Liver (tissue), 3 donors: ENCODE results near the gene STRBP.

Experiments used
- EGR1 ChIP-seq, 2 donors: IDR thresholded peaks; 2 replicates each; pipeline ENCODE4 v1.6.1; 2016 to 2018; ENCODE audit warnings: antibody characterized with exemption in 2 of 2, low read depth in 2 of 2
- JUND ChIP-seq, 2 donors: IDR thresholded peaks; 2 replicates each; pipeline ENCODE4 v1.6.1; 2016; ENCODE audit warnings: antibody characterized with exemption in 2 of 2
- RAD21 ChIP-seq, 2 donors: IDR thresholded peaks; 2 replicates each; pipeline ENCODE4 v1.6.1; 2016; ENCODE audit warnings: antibody characterized with exemption in 2 of 2, mild to moderate bottlenecking in 2 of 2
- TF ChIP-seq, protein P1 (sequence below): fragments of 150-350 bp; IDR thresholded peaks from 2 replicates; pipeline ENCODE4 v1.5.1; 2017; ENCODE audit warnings: improper control_type of control experiment, low read depth, low read length; ENCODE audit not compliant: missing input control
- TF ChIP-seq, protein P2 (sequence below): IDR thresholded peaks from 2 replicates; pipeline ENCODE4 v1.6.1; 2016; ENCODE audit warnings: antibody characterized with exemption
- TF ChIP-seq, protein P3 (sequence below): IDR thresholded peaks from 2 replicates; pipeline ENCODE4 v1.6.1; 2016; ENCODE audit warnings: antibody characterized with exemption, mild to moderate bottlenecking
- TF ChIP-seq, protein P4 (sequence below): IDR thresholded peaks from 2 replicates; pipeline ENCODE4 v1.6.1; 2016; ENCODE audit warnings: antibody characterized with exemption
- donor health status: healthy.
- donor health status: healthy.

DNA sequence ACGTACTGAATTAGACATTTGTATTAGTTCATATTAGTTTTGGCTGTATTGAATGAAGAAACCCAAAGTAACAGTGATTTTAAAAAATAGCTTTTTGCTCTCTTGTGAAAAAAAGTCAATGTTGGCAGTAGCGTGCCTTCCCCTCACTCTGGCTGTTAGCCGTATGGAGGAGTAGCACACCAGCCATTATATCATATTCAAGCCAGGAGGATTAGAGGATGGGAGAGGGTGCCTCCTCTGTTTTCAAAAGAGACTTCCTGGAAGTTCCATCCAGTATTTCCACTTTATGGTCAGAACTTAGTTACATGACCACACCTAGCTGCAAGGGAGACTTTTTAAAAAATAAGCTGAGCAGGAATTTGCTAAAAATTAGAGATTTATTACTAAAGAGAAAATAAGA, 193.8 kb downstream of the STRBP start:
- TF ChIP-seq EGR1 (IDR thresholded peaks at IDR 0.05; ENCODE audit: low read depth in 2 of 2) (no peak), JUND (IDR thresholded peaks at IDR 0.05) (no peak), RAD21 (IDR thresholded peaks at IDR 0.05) (no peak)
- TF ChIP-seq, protein P1, sequence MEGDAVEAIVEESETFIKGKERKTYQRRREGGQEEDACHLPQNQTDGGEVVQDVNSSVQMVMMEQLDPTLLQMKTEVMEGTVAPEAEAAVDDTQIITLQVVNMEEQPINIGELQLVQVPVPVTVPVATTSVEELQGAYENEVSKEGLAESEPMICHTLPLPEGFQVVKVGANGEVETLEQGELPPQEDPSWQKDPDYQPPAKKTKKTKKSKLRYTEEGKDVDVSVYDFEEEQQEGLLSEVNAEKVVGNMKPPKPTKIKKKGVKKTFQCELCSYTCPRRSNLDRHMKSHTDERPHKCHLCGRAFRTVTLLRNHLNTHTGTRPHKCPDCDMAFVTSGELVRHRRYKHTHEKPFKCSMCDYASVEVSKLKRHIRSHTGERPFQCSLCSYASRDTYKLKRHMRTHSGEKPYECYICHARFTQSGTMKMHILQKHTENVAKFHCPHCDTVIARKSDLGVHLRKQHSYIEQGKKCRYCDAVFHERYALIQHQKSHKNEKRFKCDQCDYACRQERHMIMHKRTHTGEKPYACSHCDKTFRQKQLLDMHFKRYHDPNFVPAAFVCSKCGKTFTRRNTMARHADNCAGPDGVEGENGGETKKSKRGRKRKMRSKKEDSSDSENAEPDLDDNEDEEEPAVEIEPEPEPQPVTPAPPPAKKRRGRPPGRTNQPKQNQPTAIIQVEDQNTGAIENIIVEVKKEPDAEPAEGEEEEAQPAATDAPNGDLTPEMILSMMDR, result no peak
- TF ChIP-seq, protein P2, sequence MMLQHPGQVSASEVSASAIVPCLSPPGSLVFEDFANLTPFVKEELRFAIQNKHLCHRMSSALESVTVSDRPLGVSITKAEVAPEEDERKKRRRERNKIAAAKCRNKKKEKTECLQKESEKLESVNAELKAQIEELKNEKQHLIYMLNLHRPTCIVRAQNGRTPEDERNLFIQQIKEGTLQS, result no peak
- TF ChIP-seq, protein P3, sequence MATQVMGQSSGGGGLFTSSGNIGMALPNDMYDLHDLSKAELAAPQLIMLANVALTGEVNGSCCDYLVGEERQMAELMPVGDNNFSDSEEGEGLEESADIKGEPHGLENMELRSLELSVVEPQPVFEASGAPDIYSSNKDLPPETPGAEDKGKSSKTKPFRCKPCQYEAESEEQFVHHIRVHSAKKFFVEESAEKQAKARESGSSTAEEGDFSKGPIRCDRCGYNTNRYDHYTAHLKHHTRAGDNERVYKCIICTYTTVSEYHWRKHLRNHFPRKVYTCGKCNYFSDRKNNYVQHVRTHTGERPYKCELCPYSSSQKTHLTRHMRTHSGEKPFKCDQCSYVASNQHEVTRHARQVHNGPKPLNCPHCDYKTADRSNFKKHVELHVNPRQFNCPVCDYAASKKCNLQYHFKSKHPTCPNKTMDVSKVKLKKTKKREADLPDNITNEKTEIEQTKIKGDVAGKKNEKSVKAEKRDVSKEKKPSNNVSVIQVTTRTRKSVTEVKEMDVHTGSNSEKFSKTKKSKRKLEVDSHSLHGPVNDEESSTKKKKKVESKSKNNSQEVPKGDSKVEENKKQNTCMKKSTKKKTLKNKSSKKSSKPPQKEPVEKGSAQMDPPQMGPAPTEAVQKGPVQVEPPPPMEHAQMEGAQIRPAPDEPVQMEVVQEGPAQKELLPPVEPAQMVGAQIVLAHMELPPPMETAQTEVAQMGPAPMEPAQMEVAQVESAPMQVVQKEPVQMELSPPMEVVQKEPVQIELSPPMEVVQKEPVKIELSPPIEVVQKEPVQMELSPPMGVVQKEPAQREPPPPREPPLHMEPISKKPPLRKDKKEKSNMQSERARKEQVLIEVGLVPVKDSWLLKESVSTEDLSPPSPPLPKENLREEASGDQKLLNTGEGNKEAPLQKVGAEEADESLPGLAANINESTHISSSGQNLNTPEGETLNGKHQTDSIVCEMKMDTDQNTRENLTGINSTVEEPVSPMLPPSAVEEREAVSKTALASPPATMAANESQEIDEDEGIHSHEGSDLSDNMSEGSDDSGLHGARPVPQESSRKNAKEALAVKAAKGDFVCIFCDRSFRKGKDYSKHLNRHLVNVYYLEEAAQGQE, result no peak
- TF ChIP-seq, protein P4, sequence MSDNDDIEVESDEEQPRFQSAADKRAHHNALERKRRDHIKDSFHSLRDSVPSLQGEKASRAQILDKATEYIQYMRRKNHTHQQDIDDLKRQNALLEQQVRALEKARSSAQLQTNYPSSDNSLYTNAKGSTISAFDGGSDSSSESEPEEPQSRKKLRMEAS, result no peak
